Measurements from ENCODE around the gene PTGIR.

The PTGIR gene

GRCh38 chr19:46616631-46617322, 8.1 kb downstream of the PTGIR start:
- DNase-seq (ENCODE audit: low read depth in 4 of 4, low spot score in 1 of 4) = peak in 1 of 4 experiments; percentile 60

- no peak for DNase-seq (ENCODE audit: low read depth in 4 of 4, low spot score in 1 of 4)
Observed at GRCh38 chr19:46615966-46616365, 8.9 kb downstream of the PTGIR start.

- DNase-seq (ENCODE audit: low read depth in 4 of 4, low spot score in 1 of 4) = peak; percentile 73 to 82 (median 73)
Observed at GRCh38 chr19:46614114-46614722, 10.7 kb downstream of the PTGIR start.

GRCh38 chr19:46613525-46613924, 11.4 kb downstream of the PTGIR start:
- DNase-seq (ENCODE audit: low read depth in 4 of 4, low spot score in 1 of 4) = no peak

- no peak for DNase-seq (ENCODE audit: low read depth in 4 of 4, low spot score in 1 of 4)
Observed at GRCh38 chr19:46611776-46612175, 13.1 kb downstream of the PTGIR start.

GRCh38 chr19:46610851-46611770, 13.8 kb downstream of the PTGIR start:
- no peak for DNase-seq (ENCODE audit: low read depth in 4 of 4, low spot score in 1 of 4)

GRCh38 chr19:46610413-46610775, 14.5 kb downstream of the PTGIR start:
- DNase-seq (ENCODE audit: low read depth in 4 of 4, low spot score in 1 of 4) = no peak

- no peak for DNase-seq (ENCODE audit: low read depth in 4 of 4, low spot score in 1 of 4)
Observed at GRCh38 chr19:46609511-46610412, 15.1 kb downstream of the PTGIR start.

- DNase-seq (ENCODE audit: low read depth in 4 of 4, low spot score in 1 of 4) = no peak
Observed at GRCh38 chr19:46608581-46609345, 16.1 kb downstream of the PTGIR start.

- no peak for DNase-seq (ENCODE audit: low read depth in 4 of 4, low spot score in 1 of 4)
Observed at GRCh38 chr19:46608178-46608577, 16.7 kb downstream of the PTGIR start.

GRCh38 chr19:46607448-46607841, 17.4 kb downstream of the PTGIR start:
- DNase-seq (ENCODE audit: low read depth in 4 of 4, low spot score in 1 of 4) = no peak

GRCh38 chr19:46606681-46607447, 18.0 kb downstream of the PTGIR start:
- no peak for DNase-seq (ENCODE audit: low read depth in 4 of 4, low spot score in 1 of 4)

- no peak for DNase-seq (ENCODE audit: low read depth in 4 of 4, low spot score in 1 of 4)
Observed at GRCh38 chr19:46606019-46606418, 18.9 kb downstream of the PTGIR start.

- no peak for DNase-seq (ENCODE audit: low read depth in 4 of 4, low spot score in 1 of 4)
Observed at GRCh38 chr19:46605356-46605821, 19.5 kb downstream of the PTGIR start.

- no peak for DNase-seq (ENCODE audit: low read depth in 4 of 4, low spot score in 1 of 4)
Observed at GRCh38 chr19:46604781-46605355, 20.0 kb downstream of the PTGIR start.

GRCh38 chr19:46603752-46604231, 21.1 kb downstream of the PTGIR start:
- no peak for DNase-seq (ENCODE audit: low read depth in 4 of 4, low spot score in 1 of 4)

GRCh38 chr19:46603195-46603637, 21.7 kb downstream of the PTGIR start:
- DNase-seq (ENCODE audit: low read depth in 4 of 4, low spot score in 1 of 4) = no peak

GRCh38 chr19:46602392-46603194, 22.3 kb downstream of the PTGIR start:
- peak in 1 of 4 experiments; percentile 57 for DNase-seq (ENCODE audit: low read depth in 4 of 4, low spot score in 1 of 4)

All from stimulated activated CD4-positive, alpha-beta T cell treated with anti-CD3 and anti-CD28 coated beads, Interleukin-1b, Interleukin-23, amount 100 ng/mL, for 24 hours (primary cell).